GM15510 (cell line): ENCODE results near the gene CD300A.

Source experiments
- POLR2A ChIP-seq: IDR thresholded peaks from 3 replicates; pipeline ENCODE4 v1.6.1; 2011; ENCODE audit warnings: borderline replicate concordance; ENCODE audit not compliant: insufficient read length; ENCODE audit errors: extremely low read depth

The CD300A gene

DNA sequence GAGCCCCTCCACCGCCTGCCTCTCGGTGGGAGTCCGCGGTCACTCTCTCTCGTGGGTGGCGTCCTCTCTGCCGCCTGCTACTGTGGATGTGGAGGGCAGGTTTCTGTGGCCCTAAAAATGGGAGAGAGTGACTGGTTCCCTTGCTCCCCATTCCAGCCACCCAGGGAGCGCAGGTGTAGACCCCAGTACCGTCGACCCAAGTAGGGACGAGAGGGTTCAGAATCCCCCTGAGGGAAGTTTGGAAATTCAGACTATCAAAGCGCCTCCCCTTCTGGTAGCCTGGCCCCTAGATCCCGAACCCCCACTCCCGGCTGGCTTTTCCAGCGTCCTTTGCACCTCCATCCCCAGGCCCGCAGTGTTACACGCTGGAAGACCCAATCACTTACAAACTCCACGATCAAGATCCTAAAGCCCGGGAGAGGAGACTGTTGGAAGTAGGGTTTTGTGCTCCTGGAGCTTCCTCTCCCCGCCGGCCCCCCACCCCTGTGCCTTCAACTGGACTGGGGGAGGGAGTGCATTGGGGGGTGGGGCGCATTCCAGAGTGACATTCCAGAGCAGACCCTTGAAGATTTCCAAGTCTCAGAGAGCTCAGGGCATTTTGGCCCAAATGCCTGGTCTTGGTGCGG lies 33.6 kb upstream of the CD300A start:
- no peak for TF ChIP-seq POLR2A

DNA sequence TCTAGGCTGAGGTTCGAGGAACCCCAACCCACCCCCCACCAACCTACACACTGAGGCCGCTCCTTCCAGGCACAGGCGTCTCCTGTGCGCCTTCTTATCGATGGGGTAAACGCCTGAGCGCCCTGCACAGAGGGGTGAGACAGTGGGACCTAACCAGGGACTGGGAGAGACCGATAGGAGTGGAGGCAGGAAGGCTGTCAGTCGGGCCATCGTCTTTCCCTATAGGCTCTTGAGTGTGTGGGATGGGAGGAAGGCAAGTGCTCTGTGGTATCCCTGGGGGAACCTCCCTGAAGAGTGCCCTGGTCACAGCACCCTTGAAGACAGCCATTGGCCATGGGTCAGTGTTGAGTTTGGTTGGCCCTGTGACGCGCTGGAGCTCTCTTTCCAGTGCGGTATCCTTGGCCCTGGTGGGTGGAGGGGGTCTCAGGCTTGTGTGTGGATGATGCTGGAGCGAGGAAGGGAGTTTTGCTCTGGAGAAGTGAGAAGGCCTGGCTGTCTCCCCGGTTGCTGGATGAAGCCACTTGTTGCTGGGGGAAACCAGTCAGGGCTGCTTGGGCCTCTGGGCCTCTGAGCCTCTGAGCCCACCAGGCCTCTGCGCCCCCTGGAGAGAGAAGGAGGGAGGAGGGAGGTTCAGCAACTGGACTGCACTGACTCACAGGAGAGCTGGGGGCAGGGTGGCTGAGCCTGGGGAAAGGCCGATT lies 32.9 kb upstream of the CD300A start:
- TF ChIP-seq POLR2A = no peak

DNA sequence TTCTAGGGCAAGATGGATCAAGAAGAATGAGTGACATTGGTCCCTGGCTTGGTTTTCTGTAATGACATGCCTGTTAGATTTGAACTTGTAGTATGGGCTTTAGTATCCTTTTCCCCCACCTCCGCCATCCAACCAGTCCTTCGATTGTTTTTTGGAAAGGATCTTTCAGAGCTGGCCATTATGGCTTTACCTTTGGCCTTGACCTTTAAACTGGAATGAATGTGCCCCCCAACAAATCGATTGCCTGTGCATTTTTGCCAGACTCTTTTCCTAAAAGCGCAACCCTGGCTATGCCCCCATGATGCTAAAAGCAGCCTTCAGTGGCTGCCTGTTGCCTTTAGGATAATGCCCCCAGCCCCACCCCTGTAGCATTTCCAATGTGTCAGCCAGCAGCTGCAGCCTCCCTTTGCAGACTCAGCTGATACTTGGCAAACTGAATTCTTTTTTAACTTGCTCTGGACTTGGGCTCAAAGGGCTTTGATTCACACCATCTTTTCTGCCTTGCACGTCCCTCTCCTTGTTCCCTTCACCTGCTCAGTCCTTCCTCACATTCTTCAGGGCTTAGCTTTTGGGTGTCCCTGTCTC lies 30.6 kb upstream of the CD300A start:
- no peak for TF ChIP-seq POLR2A

DNA sequence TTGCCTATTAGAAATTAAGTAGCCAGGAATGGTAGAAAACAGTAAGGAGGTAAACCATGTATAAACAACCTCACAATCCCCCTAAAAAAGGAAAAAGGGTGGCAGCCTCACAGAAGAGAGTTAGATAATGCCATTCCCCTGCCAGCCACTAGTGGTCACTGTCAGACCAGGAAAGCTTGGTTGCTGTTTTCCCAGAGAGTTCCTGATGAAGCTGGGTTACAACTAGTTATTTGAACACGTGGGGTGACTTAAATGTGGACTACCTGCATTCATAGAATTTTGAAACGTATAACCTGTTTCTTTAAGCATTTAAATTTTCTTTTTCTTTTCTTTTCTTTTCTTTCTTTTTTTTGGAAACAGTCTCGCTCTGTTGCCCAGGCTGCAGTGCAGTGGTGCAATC lies 28.7 kb upstream of the CD300A start:
- no peak for TF ChIP-seq POLR2A

DNA sequence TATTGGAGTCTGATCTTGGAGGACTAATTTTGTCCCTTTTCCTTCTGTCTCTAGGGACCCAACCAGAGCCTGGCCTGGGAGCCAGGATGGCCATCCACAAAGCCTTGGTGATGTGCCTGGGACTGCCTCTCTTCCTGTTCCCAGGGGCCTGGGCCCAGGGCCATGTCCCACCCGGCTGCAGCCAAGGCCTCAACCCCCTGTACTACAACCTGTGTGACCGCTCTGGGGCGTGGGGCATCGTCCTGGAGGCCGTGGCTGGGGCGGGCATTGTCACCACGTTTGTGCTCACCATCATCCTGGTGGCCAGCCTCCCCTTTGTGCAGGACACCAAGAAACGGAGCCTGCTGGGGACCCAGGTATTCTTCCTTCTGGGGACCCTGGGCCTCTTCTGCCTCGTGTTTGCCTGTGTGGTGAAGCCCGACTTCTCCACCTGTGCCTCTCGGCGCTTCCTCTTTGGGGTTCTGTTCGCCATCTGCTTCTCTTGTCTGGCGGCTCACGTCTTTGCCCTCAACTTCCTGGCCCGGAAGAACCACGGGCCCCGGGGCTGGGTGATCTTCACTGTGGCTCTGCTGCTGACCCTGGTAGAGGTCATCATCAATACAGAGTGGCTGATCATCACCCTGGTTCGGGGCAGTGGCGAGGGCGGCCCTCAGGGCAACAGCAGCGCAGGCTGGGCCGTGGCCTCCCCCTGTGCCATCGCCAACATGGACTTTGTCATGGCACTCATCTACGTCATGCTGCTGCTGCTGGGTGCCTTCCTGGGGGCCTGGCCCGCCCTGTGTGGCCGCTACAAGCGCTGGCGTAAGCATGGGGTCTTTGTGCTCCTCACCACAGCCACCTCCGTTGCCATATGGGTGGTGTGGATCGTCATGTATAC lies 26.5 kb upstream of the CD300A start:
- no peak for TF ChIP-seq POLR2A

DNA sequence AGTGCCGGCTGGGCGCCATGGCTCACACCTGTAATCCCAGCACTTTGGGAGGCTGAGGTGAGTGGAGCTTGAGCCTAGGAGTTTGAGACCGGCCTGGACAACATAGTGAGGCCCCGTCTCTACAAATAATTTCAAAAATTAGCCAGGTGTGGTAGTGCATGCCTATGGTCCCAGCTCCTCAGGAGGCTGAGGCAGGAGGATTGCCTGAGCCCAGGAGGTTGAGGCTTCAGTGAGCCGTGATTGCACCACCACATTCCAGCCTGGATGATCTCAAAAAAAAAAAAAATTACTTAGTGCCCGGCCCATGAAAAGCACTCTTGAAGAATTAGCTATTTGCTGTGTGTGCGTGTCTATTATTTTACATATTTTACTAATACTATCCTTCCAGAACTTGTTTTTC lies 24.9 kb upstream of the CD300A start:
- no peak for TF ChIP-seq POLR2A

DNA sequence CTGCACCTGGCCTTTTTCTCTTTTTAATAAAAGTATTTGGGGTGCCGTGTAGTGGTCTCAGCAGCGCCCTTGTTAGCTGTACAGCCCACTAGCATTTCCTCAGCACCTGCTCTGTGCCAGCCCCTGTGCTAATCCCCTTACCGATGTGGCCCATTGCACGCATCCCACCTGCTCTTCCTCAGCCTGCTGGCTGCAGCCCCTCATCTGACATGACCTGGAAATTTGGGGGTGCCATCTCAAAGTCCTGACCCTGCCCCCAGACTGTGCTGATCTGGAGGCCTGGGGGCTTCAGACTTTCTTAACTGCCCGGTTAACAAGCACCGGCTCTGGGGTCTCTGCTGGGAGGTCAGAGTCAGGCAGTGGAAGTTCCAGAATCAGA lies 24.2 kb upstream of the CD300A start:
- TF ChIP-seq POLR2A = no peak

DNA sequence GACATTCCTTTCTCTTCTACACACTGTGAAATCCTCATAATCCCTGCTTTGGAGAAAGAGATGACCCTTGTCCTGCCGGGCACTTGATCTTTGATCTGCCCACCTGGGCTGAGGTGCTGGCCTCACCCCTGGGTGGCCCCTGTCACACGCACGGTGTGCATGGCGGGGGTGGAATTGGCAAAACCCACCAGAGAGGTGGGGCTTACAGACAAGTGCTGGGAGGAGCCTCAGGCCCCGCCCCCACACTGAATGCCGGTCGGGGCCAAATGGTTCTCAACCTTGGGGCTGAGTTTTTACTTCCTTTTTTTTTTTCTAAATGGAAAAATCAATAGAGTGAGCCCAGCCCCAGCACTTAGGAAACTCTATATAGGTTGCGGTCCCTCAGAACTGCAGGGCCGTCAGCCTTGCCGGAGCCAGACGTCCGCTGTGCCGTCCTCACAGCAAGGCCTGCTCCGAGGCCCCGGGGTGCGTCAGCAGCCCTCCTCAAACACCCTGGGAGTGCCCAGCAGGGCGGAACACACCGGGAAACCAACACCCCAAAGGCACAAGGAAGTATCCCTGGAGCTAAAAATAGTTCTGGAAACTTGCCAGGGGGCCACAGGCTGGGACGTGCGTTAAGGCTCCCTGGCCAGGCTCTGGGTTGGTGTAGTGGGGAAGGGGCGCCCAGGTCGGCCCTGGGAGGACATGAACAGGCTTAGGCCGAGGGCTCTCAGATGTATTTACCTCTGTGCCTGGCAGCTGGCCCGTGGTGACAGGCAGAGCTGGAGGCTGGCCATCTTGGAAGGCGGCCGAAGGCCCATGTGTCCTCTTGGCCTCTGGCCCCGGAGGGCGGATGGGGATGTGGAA lies 23.5 kb upstream of the CD300A start:
- no peak for TF ChIP-seq POLR2A

DNA sequence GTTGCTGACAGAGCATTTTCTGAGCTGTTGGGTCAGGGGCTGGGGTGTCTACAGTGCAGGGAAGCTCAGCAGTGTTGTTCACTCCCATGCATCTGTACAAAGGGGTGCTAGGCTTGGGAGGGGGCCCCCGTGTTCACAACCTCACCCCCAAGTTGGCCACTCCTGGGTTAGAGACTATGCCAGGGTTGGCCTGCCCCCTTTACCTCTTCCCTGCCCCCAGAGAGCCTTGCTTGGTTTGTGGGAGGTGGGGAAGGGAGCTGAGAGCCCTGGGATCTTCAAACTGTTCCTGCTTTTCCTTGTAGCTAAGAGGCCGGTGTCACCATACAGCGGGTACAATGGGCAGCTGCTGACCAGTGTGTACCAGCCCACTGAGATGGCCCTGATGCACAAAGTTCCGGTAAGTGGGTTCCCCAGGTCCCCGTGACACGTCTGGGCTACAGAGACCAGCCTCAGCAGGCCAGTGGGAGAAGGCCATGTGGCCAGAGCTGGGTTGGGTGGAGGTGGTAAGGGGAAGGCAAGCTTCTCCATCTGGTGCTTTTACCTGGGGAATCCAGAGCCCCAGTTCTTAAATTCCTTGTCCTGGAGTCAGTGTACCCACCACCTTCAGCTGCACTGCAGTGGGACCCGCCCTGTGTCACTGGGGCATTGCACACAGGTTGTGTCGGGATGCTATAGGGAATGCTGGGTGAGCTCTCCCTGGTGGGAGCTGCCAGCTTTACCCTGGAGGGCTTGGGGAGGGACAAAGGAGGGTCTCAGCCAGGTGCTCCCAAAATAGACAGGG lies 22.7 kb upstream of the CD300A start:
- no peak for TF ChIP-seq POLR2A

DNA sequence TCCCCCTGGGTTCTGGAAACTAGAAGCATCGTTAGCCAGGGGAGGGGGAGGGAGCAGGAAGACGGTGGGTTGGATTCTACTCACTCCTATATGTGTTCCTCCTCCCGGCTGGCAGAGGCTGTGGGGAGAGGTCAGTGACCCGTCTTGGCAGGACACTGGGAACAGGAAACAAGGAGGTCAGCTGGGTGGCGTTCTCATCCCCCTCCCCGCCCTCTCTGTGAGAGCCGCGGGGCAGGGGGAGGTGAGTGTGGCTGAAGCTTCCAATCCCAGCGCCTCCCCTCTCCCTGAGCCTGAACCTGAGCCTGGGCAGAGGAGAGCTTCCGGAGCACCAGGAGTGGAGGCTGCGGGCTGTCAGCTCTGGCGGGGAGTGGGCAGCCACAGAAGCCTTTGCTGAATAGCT lies 22.0 kb upstream of the CD300A start:
- no peak for TF ChIP-seq POLR2A

DNA sequence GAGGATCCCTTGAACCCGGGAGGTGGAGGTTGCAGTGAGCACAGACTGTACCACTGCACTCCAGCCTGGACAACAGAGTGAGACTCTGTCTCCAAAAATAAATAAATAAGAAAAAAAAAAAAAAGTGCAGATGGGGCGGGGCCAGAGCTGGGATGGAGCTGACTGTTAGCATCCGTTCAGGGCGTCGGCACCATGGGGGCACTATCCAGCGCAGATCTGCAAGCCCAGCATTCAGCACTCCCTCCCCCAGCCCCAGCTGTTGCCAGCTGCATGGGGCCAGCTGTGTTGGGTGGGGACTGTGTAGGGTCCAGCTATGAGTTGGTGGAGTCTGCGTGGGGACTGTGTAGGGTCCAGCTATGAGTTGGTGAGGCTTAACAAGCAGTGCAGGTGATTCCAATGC lies 21.3 kb upstream of the CD300A start:
- TF ChIP-seq POLR2A = no peak

DNA sequence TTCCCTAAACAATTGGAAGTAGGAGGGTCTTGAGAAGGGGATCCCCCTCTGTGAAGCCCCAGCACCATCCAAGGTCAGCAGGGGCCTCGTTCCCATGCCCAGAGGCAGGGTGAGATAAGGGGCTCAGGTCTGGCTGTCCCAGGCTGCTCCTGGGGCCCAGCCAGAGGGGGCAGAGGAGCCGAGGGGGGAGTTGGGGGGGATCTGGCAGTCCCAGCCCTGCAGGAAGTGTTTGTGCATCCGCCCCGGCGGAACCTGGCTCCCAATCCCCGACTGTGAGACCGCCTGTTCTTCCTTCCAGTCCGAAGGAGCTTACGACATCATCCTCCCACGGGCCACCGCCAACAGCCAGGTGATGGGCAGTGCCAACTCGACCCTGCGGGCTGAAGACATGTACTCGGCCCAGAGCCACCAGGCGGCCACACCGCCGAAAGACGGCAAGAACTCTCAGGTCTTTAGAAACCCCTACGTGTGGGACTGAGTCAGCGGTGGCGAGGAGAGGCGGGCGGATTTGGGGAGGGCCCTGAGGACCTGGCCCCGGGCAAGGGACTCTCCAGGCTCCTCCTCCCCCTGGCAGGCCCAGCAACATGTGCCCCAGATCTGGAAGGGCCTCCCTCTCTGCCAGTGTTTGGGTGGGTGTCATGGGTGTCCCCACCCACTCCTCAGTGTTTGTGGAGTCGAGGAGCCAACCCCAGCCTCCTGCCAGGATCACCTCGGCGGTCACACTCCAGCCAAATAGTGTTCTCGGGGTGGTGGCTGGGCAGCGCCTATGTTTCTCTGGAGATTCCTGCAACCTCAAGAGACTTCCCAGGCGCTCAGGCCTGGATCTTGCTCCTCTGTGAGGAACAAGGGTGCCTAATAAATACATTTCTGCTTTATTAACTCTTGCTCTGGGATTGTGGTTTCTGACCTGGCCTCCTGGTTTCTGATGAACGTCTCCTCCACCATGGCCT lies 19.6 kb upstream of the CD300A start:
- no peak for TF ChIP-seq POLR2A

DNA sequence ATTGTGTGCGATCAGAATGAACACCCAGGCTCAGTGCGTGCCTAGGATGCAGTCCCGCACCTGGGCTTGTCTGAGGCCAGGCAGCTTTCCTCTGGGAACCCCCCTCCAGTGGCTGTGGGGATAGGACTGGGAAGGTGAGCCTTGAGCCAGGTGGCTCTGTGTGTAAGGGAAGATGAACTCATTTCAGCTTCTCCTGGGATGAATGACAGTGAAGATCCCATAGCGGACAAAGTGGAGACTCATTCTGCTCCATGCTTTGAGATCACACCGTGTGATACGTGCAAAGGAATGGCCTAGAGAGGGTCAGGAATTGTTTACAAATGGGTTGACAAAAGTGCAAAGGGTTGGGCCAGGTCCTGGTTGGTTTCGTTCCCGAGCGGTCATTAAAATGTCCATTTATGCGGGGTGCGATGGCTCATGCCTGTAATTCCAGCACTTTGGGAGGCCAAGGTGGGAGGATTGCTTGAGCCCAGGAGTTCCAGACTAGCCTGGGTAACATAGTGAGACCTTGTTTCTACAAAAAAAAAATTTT lies 18.7 kb upstream of the CD300A start:
- no peak for TF ChIP-seq POLR2A

DNA sequence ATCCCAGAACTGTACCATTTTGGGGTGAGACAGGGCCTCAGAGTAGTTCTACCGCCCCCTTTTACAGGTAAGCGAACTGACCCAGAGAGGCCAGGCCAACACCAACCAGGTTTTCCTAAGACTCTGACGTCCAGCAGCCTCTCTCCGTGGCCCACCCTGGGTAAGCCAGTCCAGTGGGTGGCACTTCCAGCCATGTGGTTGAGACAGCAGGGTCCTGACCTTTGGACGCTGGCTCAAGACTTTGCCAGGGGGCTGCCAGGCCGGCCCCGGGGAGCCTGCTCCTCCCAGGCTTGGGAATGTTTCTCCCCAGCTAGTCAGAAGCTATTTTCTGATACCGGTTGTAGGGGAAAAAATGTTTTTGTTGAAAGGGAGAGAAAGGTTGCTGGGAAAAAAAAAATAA lies 17.7 kb upstream of the CD300A start:
- no peak for TF ChIP-seq POLR2A
